ENCODE results near the gene E2F6.

DNA sequence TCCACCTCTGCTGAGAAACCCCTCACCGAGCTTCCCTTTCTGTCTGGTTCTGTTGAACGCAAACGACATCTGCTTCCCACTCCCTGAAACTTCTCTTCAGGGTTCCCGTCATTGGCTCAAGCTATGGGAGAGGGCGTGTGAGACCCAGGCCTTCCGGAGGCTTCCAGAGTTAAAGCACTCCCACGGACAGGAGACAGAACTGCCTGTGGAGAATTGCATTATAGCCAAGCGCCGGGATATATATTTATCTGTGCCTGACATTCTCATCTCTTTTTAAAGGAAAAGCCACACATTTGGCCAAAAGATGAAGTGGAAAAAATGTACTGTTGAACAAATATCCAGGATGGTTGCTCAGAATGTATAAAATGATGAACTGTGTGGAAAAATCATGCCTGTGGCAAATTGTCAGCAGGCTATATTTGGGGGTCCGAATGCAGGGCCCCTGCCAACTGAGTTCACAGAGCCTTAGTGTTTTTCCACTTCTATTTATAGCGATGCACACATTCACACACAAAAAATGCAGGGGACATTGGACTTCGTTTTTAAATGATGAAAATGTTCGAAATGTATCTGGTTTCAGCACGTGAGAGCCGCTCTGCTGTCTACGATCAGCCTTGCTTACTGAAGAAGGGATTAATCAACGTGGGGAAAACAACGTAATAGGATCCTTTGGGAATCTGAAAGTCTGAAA lies 59.5 kb downstream of the E2F6 start:
- TF ChIP-seq, protein P1, sequence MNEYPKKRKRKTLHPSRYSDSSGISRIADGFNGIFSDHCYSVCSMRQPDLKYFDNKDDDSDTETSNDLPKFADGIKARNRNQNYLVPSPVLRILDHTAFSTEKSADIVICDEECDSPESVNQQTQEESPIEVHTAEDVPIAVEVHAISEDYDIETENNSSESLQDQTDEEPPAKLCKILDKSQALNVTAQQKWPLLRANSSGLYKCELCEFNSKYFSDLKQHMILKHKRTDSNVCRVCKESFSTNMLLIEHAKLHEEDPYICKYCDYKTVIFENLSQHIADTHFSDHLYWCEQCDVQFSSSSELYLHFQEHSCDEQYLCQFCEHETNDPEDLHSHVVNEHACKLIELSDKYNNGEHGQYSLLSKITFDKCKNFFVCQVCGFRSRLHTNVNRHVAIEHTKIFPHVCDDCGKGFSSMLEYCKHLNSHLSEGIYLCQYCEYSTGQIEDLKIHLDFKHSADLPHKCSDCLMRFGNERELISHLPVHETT (CRISPR knock-in tag; conservative IDR thresholded peaks at IDR 0.05) = no peak
- no peak for TF ChIP-seq ZNF251 (CRISPR knock-in tag; IDR thresholded peaks at IDR 0.05)
- TF ChIP-seq, protein P2, sequence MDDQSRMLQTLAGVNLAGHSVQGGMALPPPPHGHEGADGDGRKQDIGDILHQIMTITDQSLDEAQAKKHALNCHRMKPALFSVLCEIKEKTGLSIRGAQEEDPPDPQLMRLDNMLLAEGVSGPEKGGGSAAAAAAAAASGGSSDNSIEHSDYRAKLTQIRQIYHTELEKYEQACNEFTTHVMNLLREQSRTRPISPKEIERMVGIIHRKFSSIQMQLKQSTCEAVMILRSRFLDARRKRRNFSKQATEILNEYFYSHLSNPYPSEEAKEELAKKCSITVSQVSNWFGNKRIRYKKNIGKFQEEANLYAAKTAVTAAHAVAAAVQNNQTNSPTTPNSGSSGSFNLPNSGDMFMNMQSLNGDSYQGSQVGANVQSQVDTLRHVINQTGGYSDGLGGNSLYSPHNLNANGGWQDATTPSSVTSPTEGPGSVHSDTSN (CRISPR knock-in tag; IDR thresholded peaks at IDR 0.05; ENCODE audit: borderline replicate concordance) = no peak
- no peak for TF ChIP-seq RFX5 (IDR thresholded peaks at IDR 0.05; ENCODE audit: low read depth, low read length)
- TF ChIP-seq XRCC5 (optimal IDR thresholded peaks at IDR 0.05; ENCODE audit: low read length) = no peak
- no peak for TF ChIP-seq ZNF30 (CRISPR knock-in tag; IDR thresholded peaks at IDR 0.05)

Measured in HepG2 (cell line).